Ovary (tissue), 9 donors: Measurements from ENCODE around the gene CD68. TPM values are rescaled to one million over a fixed set of nuclear protein-coding genes. Genes with fewer than 3 reads are reported as not detected.

ENCODE experiments used
- DNase-seq, 5 donors: peaks; one replicate each; pipeline ENCODE4 v3.0.0-alpha.2; 2019 to 2020
- H3K27ac ChIP-seq, 2 donors: fragments of 200-600 bp; one replicate each; pipeline versions ENCODE4 v1.5.1 to v1.8.0; 2019 to 2022
- H3K27me3 ChIP-seq: fragments of 200-600 bp; one replicate; pipeline ENCODE4 v1.8.0; 2022
- H3K36me3 ChIP-seq: fragments of 200-600 bp; sonication (generic); one replicate; pipeline ENCODE4 v1.5.1; 2019
- H3K4me1 ChIP-seq: one replicate; pipeline ENCODE4 v1.8.1; 2013; ENCODE audit warnings: mild to moderate bottlenecking, moderate library complexity; ENCODE audit not compliant: insufficient read depth
- H3K4me3 ChIP-seq: fragments of 200-600 bp; sonication (generic); one replicate; pipeline ENCODE4 v1.5.1; 2017
- H3K9me3 ChIP-seq, 2 donors: fragments of 200-600 bp in 1 of 2; sonication (generic) in 1 of 2; one replicate each; pipeline versions ENCODE4 v1.5.1 to v1.8.1; 2013 to 2019; ENCODE audit warnings: mild to moderate bottlenecking in 1 of 2, moderate library complexity in 1 of 2
- CTCF ChIP-seq, 3 donors: fragments of 450-650 bp in 2 of 3; fragments of 200-600 bp in 1 of 3; IDR thresholded peaks; one replicate each; pipeline versions ENCODE4 v1.5.1 to v1.8.0; 2016 to 2022; ENCODE audit warnings: antibody characterized with exemption in 3 of 3, mild to moderate bottlenecking in 1 of 3
- EP300 ChIP-seq: sonication (generic); formaldehyde crosslinking; IDR thresholded peaks from one replicate; pipeline ENCODE4 v1.6.1; 2017; ENCODE audit warnings: antibody characterized with exemption
- POLR2A ChIP-seq: fragments of 450-650 bp; IDR thresholded peaks from one replicate; pipeline ENCODE4 v1.6.1; 2017; ENCODE audit warnings: antibody characterized with exemption, mild to moderate bottlenecking, moderate library complexity
- WGBS, 3 donors: extraction: QIAGEN DNeasy Blood & Tissue Kit in 1 of 3; methylation state at CpG; one replicate each; pipeline versions ENCODE4 v1.1.5 to v1.1.7; 2013 to 2017; 5-methylcytosine and 5-hydroxymethylcytosine counted together
- intact Hi-C, 4 donors: fragments of 100-400 bp; cut with DNase I; formaldehyde crosslinking; loops; one replicate each; pipeline versions ENCODE4 v1.11.0 to v1.15.1; 2022 to 2023
- polyA plus RNA-seq, 2 donors: library from polyadenylated mRNA; stranded (reverse); fragments of 200-250 nt in 1 of 2; fragments of 350-450 nt in 1 of 2; fragmentation: Illumina TruSeq in 1 of 2; extraction: RNeasy Lipid Tissue Mini Kit (QIAGEN cat#74804) in 1 of 2; gene quantifications; one replicate each; pipeline ENCODE4 v1.2.3, GENCODE V29; 2013 to 2014
- small RNA-seq: library from RNA; depleted of rRNA; stranded (forward); fragments of <200 nt; gene quantifications from one replicate; pipeline ENCODE3, GENCODE V24; 2016
- total RNA-seq, 7 donors: library from RNA; depleted of rRNA in 2 of 7; stranded (reverse); fragments of >200 nt in 2 of 7; fragmentation: NEBNext Ultra II Directional in 3 of 7; extraction: Animal tissue kit (Norgen Biotek cat#: 25700) in 3 of 7; gene quantifications; one replicate each; pipeline versions ENCODE4 v1.1.0 to v1.2.4, GENCODE V29; 2016 to 2023
- donor health status: DM: no; HTN: no; CAD: no; lungs with moderate emphysema.
- donor health status: DM: no; HTN: no; CAD: no.
- donor health status: Bipolar disorder and iron deficiency.
- donor health status: DM: yes; HTN: yes; CAD: no.
- donor health status: DM: no; HTN: no; CAD: no.
- donor health status: DM: yes; HTN: yes; CAD: no.

Gene CD68
- total and polyA plus RNA-seq, 9 donors: 5.2 to 132 (median 15.4) TPM

DNA sequence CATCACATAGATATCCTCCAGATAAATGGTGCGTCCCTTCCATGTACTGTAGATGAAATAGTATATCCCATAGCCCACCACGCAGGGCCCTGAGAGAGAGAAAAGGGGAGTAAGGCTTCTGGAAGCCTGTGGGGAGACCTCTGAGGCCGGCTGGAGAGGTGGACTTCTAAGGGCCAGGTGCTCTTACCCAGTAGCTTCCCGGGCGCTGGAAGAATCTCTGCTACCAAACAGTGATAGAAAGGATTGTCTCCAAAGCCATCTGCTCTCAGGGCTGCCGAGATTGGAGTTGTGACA, 47.5 kb downstream of the CD68 start:
- Histone ChIP-seq H3K9me3 (no peaks in the 10 kb centered on the region), H3K4me3 (peak overlapping the region; percentile 92), H3K27me3 (no peaks in the 10 kb centered on the region), H3K36me3 (no peaks in the 10 kb centered on the region), H3K27ac (peak overlapping the region; percentile 89 to 97), H3K4me1 (peaks cover 8% of the 10 kb centered on the region)
- TF ChIP-seq EP300 (no peak), POLR2A (no peak), CTCF (IDR thresholded peaks at IDR 0.05) (no peak)
- 5 to 9% (median 7%) methylated on average over 6 of the region's 6 CpGs for WGBS, 3 donors
- intact Hi-C loops: loop anchor here in 1 of 4 donors (2.0 to 10.0 kb wide), 2 partner anchors 60 to 208 kb away; partner anchors contain the start of genes KDM6B and TP53
- DNase-seq: no peak

GRCh38 chr17:7627250-7628121, 48.0 kb downstream of the CD68 start, which contains the start of gene SAT2:
TSS of gene SAT2 (minus strand) at chr17:7627821. CDS start at chr17:7627635, 186 bp downstream.
- no peaks in the 10 kb centered on the region for H3K9me3 ChIP-seq
- WGBS, 3 donors: 0 to 1% (median 1%) methylated on average over 44 to 54 of the region's 54 CpGs
- H3K36me3 ChIP-seq: no peaks in the 10 kb centered on the region
- peak within 1 kb of the TSS; percentile 92 for H3K4me3 ChIP-seq
- intact Hi-C loops: loop anchor here in 1 of 4 donors (2.0 to 10.0 kb wide), 2 partner anchors 59 to 207 kb away; partner anchors contain the start of genes KDM6B and TP53
- TF ChIP-seq EP300 (no peak), POLR2A (peak; percentile 83), CTCF (IDR thresholded peaks at IDR 0.05) (peak in 1 of 3 donors; percentile 19)
- H3K27me3 ChIP-seq: no peaks in the 10 kb centered on the region
- peaks cover 8% of the 10 kb centered on the region for H3K4me1 ChIP-seq
- H3K27ac ChIP-seq: peak within 1 kb of the TSS; percentile 89 to 97
- DNase-seq: peak; percentile 95 to 98 (median 97)

- WGBS, 3 donors: 78 to 85% (median 79%) methylated on average over 13 of the region's 13 CpGs
- Histone ChIP-seq H3K4me1 (peaks cover 8% of the 10 kb centered on the region), H3K27me3 (no peaks in the 10 kb centered on the region), H3K27ac (no peak within 1 kb of the TSS), H3K4me3 (no peak within 1 kb of the TSS), H3K9me3 (no peaks in the 10 kb centered on the region), H3K36me3 (no peaks in the 10 kb centered on the region)
- intact Hi-C loops: loop anchor here (5.0 to 10.0 kb wide), 2 partner anchors 57 to 205 kb away; partner anchors contain the start of genes TP53 (in 3 of the 4), WRAP53 (in 3 of the 4) and KDM6B (in 1 of the 4)
- DNase-seq: peak in 2 of 5 donors; percentile 35 to 42
- TF ChIP-seq EP300 (no peak), POLR2A (no peak), CTCF (IDR thresholded peaks at IDR 0.05) (no peak)
These were observed 50.6 kb downstream of the CD68 start, which contains the start of gene SHBG for GRCh38 chr17:7629939-7630571. TSS of gene SHBG (plus strand) at chr17:7630135. CDS start at chr17:7630173, 38 bp downstream.

Small RNA genes within 50 kb of the gene (small RNA-seq; reads per million reads assigned to genes)
- gene CD68 (not detected), gene RF00019 (not detected), gene SNORA48 (not detected), gene SNORD10 (not detected)

Other genes starting within 250 kb of the CD68 start
- 1 to 10 TPM; 1.9 to 9.4 (median 5.5) TPM for gene ACAP1, start 243.1 kb upstream of the CD68 start, total RNA-seq
- 1 to 10 TPM; 2.2 to 5.8 TPM for gene ACAP1, start 243.1 kb upstream of the CD68 start, polyA plus RNA-seq
- 10 to 100 TPM in 5 of 7 donors, 1 to 10 TPM in 2; 5.1 to 12.9 (median 10.5) TPM for gene KCTD11, start 227.5 kb upstream of the CD68 start, total RNA-seq
- gene KCTD11, start 227.5 kb upstream of the CD68 start, polyA plus RNA-seq: 10 to 100 TPM; 10.4 to 12.5 TPM
- not detected for gene TMEM95, start 224.5 kb upstream of the CD68 start, total RNA-seq
- not detected for gene TMEM95, start 224.5 kb upstream of the CD68 start, polyA plus RNA-seq
- gene TNK1, start 198.5 kb upstream of the CD68 start, total RNA-seq: 1 to 10 TPM; 5.0 to 8.3 (median 6.4) TPM
- 1 to 10 TPM in 1 of 2 donors, under 1 TPM in 1; 0.85 to 3.6 TPM for gene TNK1, start 198.5 kb upstream of the CD68 start, polyA plus RNA-seq
- 10 to 100 TPM; 11.0 to 52.4 (median 33.8) TPM for gene PLSCR3, start 185.1 kb upstream of the CD68 start, total RNA-seq
- 10 to 100 TPM in 1 of 2 donors, 1 to 10 TPM in 1; 7.1 to 40.9 TPM for gene PLSCR3, start 185.1 kb upstream of the CD68 start, polyA plus RNA-seq
- gene TMEM256, start 175.5 kb upstream of the CD68 start, total RNA-seq: 100 to 1,000 TPM in 2 of 7 donors, 10 to 100 TPM in 5; 57.0 to 133 (median 85.2) TPM
- 100 to 1,000 TPM in 1 of 2 donors, 10 to 100 TPM in 1; 44.0 to 128 TPM for gene TMEM256, start 175.5 kb upstream of the CD68 start, polyA plus RNA-seq
- gene NLGN2, start 171.8 kb upstream of the CD68 start, total RNA-seq: 10 to 100 TPM; 11.4 to 76.2 (median 53.9) TPM
- 10 to 100 TPM; 16.9 to 30.2 TPM for gene NLGN2, start 171.8 kb upstream of the CD68 start, polyA plus RNA-seq
- not detected for gene SPEM1, start 159.3 kb upstream of the CD68 start, total RNA-seq
- gene SPEM1, start 159.3 kb upstream of the CD68 start, polyA plus RNA-seq: not detected
- not detected for gene SPEM2, start 154.0 kb upstream of the CD68 start, total RNA-seq
- not detected for gene SPEM2, start 154.0 kb upstream of the CD68 start, polyA plus RNA-seq
- not detected for gene SPEM3, start 150.8 kb upstream of the CD68 start, total RNA-seq
- gene SPEM3, start 150.8 kb upstream of the CD68 start, polyA plus RNA-seq: not detected
- gene TMEM102, start 144.2 kb upstream of the CD68 start, total RNA-seq: 1 to 10 TPM in 5 of 7 donors, under 1 TPM in 2; 0.43 to 8.3 (median 1.5) TPM
- 1 to 10 TPM in 1 of 2 donors, under 1 TPM in 1; 0.61 to 1.2 TPM for gene TMEM102, start 144.2 kb upstream of the CD68 start, polyA plus RNA-seq
- gene FGF11, start 140.1 kb upstream of the CD68 start, total RNA-seq: 1 to 10 TPM in 2 of 7 donors, under 1 TPM in 5; 0.10 to 4.2 (median 0.61) TPM
- gene FGF11, start 140.1 kb upstream of the CD68 start, polyA plus RNA-seq: 1 to 10 TPM in 1 of 2 donors, under 1 TPM in 1; 0.25 to 5.1 TPM
- 10 to 100 TPM in 2 of 7 donors, 1 to 10 TPM in 5; 3.2 to 13.5 (median 7.6) TPM for gene CHRNB1, start 134.6 kb upstream of the CD68 start, total RNA-seq
- 1 to 10 TPM; 5.9 to 7.8 TPM for gene CHRNB1, start 134.6 kb upstream of the CD68 start, polyA plus RNA-seq
- gene ZBTB4, start 100.0 kb upstream of the CD68 start, total RNA-seq: 100 to 1,000 TPM in 3 of 7 donors, 10 to 100 TPM in 4; 39.3 to 123 (median 85.5) TPM
- 10 to 100 TPM; 53.8 to 84.5 TPM for gene ZBTB4, start 100.0 kb upstream of the CD68 start, polyA plus RNA-seq
- not detected for gene SLC35G6, start 98.2 kb upstream of the CD68 start, total RNA-seq
- gene SLC35G6, start 98.2 kb upstream of the CD68 start, polyA plus RNA-seq: not detected
- gene POLR2A, start 95.3 kb upstream of the CD68 start, total RNA-seq: 100 to 1,000 TPM in 2 of 7 donors, 10 to 100 TPM in 5; 39.5 to 110 (median 88.2) TPM
- 10 to 100 TPM; 26.7 to 74.5 TPM for gene POLR2A, start 95.3 kb upstream of the CD68 start, polyA plus RNA-seq
- gene TNFSF12, start 30.6 kb upstream of the CD68 start, total RNA-seq: 10 to 100 TPM; 37.3 to 78.3 (median 59.6) TPM
- gene TNFSF12, start 30.6 kb upstream of the CD68 start, polyA plus RNA-seq: 10 to 100 TPM; 26.6 to 70.1 TPM
- 10 to 100 TPM; 10.4 to 38.8 (median 21.7) TPM for gene TNFSF13, start 20.9 kb upstream of the CD68 start, total RNA-seq
- gene TNFSF13, start 20.9 kb upstream of the CD68 start, polyA plus RNA-seq: 10 to 100 TPM; 16.9 to 33.1 TPM
- gene SENP3, start 17.7 kb upstream of the CD68 start, total RNA-seq: 10 to 100 TPM; 31.2 to 44.2 (median 42.1) TPM
- 100 to 1,000 TPM in 1 of 2 donors, 10 to 100 TPM in 1; 45.6 to 104 TPM for gene SENP3, start 17.7 kb upstream of the CD68 start, polyA plus RNA-seq
- 10 to 100 TPM; 13.0 to 60.1 (median 19.6) TPM for gene MPDU1, start 4.2 kb downstream of the CD68 start, total RNA-seq
- gene MPDU1, start 4.2 kb downstream of the CD68 start, polyA plus RNA-seq: 10 to 100 TPM; 26.2 to 87.9 TPM
- gene SOX15, start 10.5 kb downstream of the CD68 start, total RNA-seq: 10 to 100 TPM in 3 of 7 donors, 1 to 10 TPM in 4; 5.0 to 17.3 (median 9.6) TPM
- 10 to 100 TPM in 1 of 2 donors, 1 to 10 TPM in 1; 2.7 to 15.8 TPM for gene SOX15, start 10.5 kb downstream of the CD68 start, polyA plus RNA-seq
- gene FXR2, start 35.3 kb downstream of the CD68 start, total RNA-seq: 10 to 100 TPM; 13.8 to 32.3 (median 24.2) TPM
- 10 to 100 TPM; 26.6 to 36.1 TPM for gene FXR2, start 35.3 kb downstream of the CD68 start, polyA plus RNA-seq
- 100 to 1,000 TPM in 6 of 7 donors, 10 to 100 TPM in 1; 89.5 to 195 (median 145) TPM for gene SAT2, start 48.2 kb downstream of the CD68 start, total RNA-seq
- gene SAT2, start 48.2 kb downstream of the CD68 start, polyA plus RNA-seq: 100 to 1,000 TPM; 133 to 235 TPM
- 1 to 10 TPM in 4 of 7 donors, under 1 TPM in 3; 0.69 to 1.3 (median 1.1) TPM for gene SHBG, start 50.5 kb downstream of the CD68 start, total RNA-seq
- under 1 TPM; 0.63 to 0.67 TPM for gene SHBG, start 50.5 kb downstream of the CD68 start, polyA plus RNA-seq
- gene ATP1B2, start 71.3 kb downstream of the CD68 start, total RNA-seq: 10 to 100 TPM in 5 of 7 donors, 1 to 10 TPM in 2; 3.6 to 74.5 (median 34.1) TPM
- gene ATP1B2, start 71.3 kb downstream of the CD68 start, polyA plus RNA-seq: 10 to 100 TPM; 15.3 to 35.1 TPM
- 100 to 1,000 TPM in 1 of 7 donors, 10 to 100 TPM in 6; 16.3 to 124 (median 73.5) TPM for gene TP53, start 107.9 kb downstream of the CD68 start, total RNA-seq
- gene TP53, start 107.9 kb downstream of the CD68 start, polyA plus RNA-seq: 10 to 100 TPM; 29.7 to 43.7 TPM
- 10 to 100 TPM in 1 of 7 donors, 1 to 10 TPM in 6; 1.1 to 10.1 (median 6.9) TPM for gene WRAP53, start 108.8 kb downstream of the CD68 start, total RNA-seq
- gene WRAP53, start 108.8 kb downstream of the CD68 start, polyA plus RNA-seq: 1 to 10 TPM; 4.3 to 6.1 TPM
- gene EFNB3, start 125.6 kb downstream of the CD68 start, total RNA-seq: 10 to 100 TPM in 1 of 7 donors, 1 to 10 TPM in 6; 1.6 to 11.7 (median 3.3) TPM
- gene EFNB3, start 125.6 kb downstream of the CD68 start, polyA plus RNA-seq: 1 to 10 TPM; 5.1 to 5.9 TPM
- 10 to 100 TPM in 1 of 7 donors, 1 to 10 TPM in 5, under 1 TPM in 1; 0.88 to 10.3 (median 2.7) TPM for gene DNAH2, start 138.1 kb downstream of the CD68 start, total RNA-seq
- gene DNAH2, start 138.1 kb downstream of the CD68 start, polyA plus RNA-seq: 1 to 10 TPM; 1.0 to 2.5 TPM